ENCODE measurements around the gene SNN.

Gene SNN

DNA sequence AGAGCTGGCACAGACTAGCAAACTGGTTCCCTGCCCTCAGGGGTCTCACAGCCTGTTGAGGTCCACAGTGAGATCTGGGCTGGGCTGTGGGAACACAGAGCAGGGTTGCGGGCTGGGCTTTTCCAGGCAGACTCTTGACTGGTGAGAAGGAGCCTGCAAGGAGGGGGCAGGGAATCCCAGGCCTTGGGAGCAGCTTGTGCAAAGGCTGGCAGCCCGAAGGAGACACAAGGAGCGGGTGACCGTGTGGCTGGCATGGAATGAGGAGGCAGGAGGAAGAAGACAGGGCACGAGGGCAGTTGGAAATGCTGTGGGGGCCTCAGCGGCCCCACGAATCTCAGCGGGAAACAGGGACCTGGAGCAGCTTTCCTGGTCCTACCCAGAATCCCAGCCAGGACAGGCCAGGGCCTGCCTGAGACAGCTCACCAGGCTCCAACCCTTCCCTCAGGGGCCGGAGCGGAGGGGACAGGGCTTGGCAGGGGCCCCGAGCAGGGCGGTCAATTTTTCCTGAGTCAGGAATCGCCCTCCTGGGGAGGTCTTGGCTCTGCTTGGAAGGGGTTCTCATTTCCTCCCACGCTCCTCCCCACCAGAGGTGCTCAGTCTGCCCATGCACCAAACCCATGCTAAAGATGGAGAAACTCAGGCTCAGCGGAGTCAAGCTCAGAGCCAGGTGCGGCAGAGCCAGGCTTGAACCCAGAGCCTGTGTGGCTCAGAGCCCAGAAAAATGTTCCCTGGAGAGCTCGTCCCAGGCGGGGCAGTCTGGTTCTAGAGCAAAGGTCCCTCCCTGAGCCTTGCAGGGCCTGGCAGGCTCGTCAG lies 9.2 kb upstream of the SNN start:
- H3K27me3 ChIP-seq (ENCODE audit: insufficient read depth, poor library complexity, severe bottlenecking) = no peaks in the 10 kb centered on the region
- TF ChIP-seq, protein P1, sequence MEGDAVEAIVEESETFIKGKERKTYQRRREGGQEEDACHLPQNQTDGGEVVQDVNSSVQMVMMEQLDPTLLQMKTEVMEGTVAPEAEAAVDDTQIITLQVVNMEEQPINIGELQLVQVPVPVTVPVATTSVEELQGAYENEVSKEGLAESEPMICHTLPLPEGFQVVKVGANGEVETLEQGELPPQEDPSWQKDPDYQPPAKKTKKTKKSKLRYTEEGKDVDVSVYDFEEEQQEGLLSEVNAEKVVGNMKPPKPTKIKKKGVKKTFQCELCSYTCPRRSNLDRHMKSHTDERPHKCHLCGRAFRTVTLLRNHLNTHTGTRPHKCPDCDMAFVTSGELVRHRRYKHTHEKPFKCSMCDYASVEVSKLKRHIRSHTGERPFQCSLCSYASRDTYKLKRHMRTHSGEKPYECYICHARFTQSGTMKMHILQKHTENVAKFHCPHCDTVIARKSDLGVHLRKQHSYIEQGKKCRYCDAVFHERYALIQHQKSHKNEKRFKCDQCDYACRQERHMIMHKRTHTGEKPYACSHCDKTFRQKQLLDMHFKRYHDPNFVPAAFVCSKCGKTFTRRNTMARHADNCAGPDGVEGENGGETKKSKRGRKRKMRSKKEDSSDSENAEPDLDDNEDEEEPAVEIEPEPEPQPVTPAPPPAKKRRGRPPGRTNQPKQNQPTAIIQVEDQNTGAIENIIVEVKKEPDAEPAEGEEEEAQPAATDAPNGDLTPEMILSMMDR (IDR thresholded peaks at IDR 0.05; ENCODE audit: insufficient read depth, low read length) = no peak
- TF ChIP-seq, protein P2, sequence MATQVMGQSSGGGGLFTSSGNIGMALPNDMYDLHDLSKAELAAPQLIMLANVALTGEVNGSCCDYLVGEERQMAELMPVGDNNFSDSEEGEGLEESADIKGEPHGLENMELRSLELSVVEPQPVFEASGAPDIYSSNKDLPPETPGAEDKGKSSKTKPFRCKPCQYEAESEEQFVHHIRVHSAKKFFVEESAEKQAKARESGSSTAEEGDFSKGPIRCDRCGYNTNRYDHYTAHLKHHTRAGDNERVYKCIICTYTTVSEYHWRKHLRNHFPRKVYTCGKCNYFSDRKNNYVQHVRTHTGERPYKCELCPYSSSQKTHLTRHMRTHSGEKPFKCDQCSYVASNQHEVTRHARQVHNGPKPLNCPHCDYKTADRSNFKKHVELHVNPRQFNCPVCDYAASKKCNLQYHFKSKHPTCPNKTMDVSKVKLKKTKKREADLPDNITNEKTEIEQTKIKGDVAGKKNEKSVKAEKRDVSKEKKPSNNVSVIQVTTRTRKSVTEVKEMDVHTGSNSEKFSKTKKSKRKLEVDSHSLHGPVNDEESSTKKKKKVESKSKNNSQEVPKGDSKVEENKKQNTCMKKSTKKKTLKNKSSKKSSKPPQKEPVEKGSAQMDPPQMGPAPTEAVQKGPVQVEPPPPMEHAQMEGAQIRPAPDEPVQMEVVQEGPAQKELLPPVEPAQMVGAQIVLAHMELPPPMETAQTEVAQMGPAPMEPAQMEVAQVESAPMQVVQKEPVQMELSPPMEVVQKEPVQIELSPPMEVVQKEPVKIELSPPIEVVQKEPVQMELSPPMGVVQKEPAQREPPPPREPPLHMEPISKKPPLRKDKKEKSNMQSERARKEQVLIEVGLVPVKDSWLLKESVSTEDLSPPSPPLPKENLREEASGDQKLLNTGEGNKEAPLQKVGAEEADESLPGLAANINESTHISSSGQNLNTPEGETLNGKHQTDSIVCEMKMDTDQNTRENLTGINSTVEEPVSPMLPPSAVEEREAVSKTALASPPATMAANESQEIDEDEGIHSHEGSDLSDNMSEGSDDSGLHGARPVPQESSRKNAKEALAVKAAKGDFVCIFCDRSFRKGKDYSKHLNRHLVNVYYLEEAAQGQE (IDR thresholded peaks at IDR 0.05; ENCODE audit: insufficient replicate concordance, low read depth) = no peak
- TF ChIP-seq POLR2AphosphoS5 (IDR thresholded peaks at IDR 0.05; ENCODE audit: low read depth) (no peak), SPI1 (IDR thresholded peaks at IDR 0.05; ENCODE audit: borderline replicate concordance, low read depth) (no peak), GABPA (IDR thresholded peaks at IDR 0.05; ENCODE audit: low read depth) (no peak)
- H3K27ac ChIP-seq (replicated peaks) = no peak overlapping the region
- no peak for DNase-seq (ENCODE audit: low read depth in 1 of 2, low spot score in 1 of 2)
- no peak overlapping the region for H3K4me3 ChIP-seq (replicated peaks; ENCODE audit: insufficient read depth, low read length)

DNA sequence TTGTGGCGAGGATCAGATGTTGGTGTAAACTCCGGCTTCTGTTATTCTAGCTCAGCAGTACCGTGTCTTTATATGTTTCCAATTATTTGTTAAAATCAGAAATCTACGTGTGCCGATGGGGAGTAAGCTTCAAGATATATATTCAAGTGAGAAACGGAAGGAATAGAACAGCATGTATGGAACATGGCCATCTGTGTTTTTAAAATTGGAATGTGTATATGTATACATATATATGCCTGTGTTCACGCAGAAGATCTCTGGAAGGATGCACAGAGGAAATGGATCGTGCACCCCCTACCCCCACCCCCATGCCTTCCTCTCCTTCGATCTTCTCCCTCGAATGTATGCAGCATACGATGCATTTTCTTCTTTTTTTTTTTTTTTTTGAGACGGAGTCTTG lies 7.7 kb upstream of the SNN start:
- Histone ChIP-seq H3K27ac (replicated peaks) (no peak overlapping the region), H3K4me3 (replicated peaks; ENCODE audit: insufficient read depth, low read length) (no peak overlapping the region), H3K27me3 (ENCODE audit: insufficient read depth, poor library complexity, severe bottlenecking) (no peaks in the 10 kb centered on the region)
- TF ChIP-seq, protein P2 (IDR thresholded peaks at IDR 0.05; ENCODE audit: insufficient replicate concordance, low read depth) = no peak
- TF ChIP-seq, protein P1 (IDR thresholded peaks at IDR 0.05; ENCODE audit: insufficient read depth, low read length) = no peak
- TF ChIP-seq POLR2AphosphoS5 (IDR thresholded peaks at IDR 0.05; ENCODE audit: low read depth) = no peak
- no peak for TF ChIP-seq GABPA (IDR thresholded peaks at IDR 0.05; ENCODE audit: low read depth)
- no peak for TF ChIP-seq SPI1 (IDR thresholded peaks at IDR 0.05; ENCODE audit: borderline replicate concordance, low read depth)
- no peak for DNase-seq (ENCODE audit: low read depth in 1 of 2, low spot score in 1 of 2)

DNA sequence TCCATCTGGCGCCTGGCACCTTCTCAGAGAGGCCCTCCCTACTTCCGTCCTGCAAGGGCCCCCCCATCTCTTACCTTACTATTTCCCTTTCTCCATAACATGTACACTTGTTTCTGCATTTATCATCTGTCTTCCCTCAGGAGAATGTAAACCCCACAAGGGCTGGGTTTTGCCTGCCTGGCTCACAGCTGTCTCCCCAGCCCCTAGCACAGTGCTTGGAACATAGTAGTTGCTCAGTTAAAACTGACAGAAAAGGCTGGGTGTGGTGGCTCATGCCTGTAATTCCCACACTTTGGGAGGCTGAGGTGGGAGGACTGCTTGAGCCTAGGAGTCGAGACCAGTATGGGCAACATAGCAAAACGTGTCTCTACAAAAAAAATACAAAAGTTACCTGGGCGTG lies 5.7 kb upstream of the SNN start:
- H3K27me3 ChIP-seq (ENCODE audit: insufficient read depth, poor library complexity, severe bottlenecking) = no peaks in the 10 kb centered on the region
- no peak overlapping the region for H3K27ac ChIP-seq (replicated peaks)
- TF ChIP-seq, protein P1 (IDR thresholded peaks at IDR 0.05; ENCODE audit: insufficient read depth, low read length) = no peak
- TF ChIP-seq, protein P2 (IDR thresholded peaks at IDR 0.05; ENCODE audit: insufficient replicate concordance, low read depth) = no peak
- no peak overlapping the region for H3K4me3 ChIP-seq (replicated peaks; ENCODE audit: insufficient read depth, low read length)
- DNase-seq (ENCODE audit: low read depth in 1 of 2, low spot score in 1 of 2) = no peak
